ENCODE results near the gene MAJIN.

MAJIN gene

DNA sequence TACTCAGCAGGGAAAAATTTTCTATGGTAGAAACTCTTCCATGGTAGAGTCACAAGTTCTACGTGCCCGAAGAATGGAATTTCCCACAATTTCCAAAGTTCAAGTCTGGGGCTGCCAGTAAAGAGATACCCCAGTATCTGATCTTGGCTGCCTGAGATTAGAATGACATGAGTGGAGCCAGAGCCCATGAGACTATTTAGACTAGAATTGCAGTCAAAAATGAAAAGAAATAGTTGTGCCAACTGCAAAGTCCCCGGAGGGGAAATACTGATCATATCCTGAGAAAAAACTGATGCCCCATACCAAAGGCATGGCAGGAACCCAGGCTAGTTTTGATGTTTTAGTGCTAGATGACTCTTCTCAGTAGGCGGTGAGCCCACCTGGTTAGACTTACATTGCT, 11.2 kb downstream of the MAJIN start:
- TF ChIP-seq CEBPB (IDR thresholded peaks at IDR 0.05) (no peak), YY1 (IDR thresholded peaks at IDR 0.05; ENCODE audit: low read depth) (no peak)

- no peak for TF ChIP-seq CREB1 (IDR thresholded peaks at IDR 0.05; ENCODE audit: low read depth)
- no peak for TF ChIP-seq TAF1 (IDR thresholded peaks at IDR 0.05; ENCODE audit: low read depth)
Measured at GRCh38 chr11:64959498-64959897, 12.4 kb downstream of the MAJIN start.

- TF ChIP-seq REST (IDR thresholded peaks at IDR 0.05; ENCODE audit: low read depth) (no peak), FOXM1 (IDR thresholded peaks at IDR 0.05; ENCODE audit: borderline replicate concordance, low read depth) (no peak), USF1 (IDR thresholded peaks at IDR 0.05) (no peak), CREB1 (IDR thresholded peaks at IDR 0.05; ENCODE audit: low read depth) (no peak), YY1 (IDR thresholded peaks at IDR 0.05; ENCODE audit: low read depth) (no peak), TCF12 (IDR thresholded peaks at IDR 0.05; ENCODE audit: low read depth) (no peak), NFIC (IDR thresholded peaks at IDR 0.05) (no peak), MAX (IDR thresholded peaks at IDR 0.05) (no peak), EP300 (IDR thresholded peaks at IDR 0.05; ENCODE audit: borderline replicate concordance) (no peak), RAD21 (IDR thresholded peaks at IDR 0.05; ENCODE audit: low read depth) (no peak), TAF1 (IDR thresholded peaks at IDR 0.05; ENCODE audit: low read depth) (no peak), ZBTB7A (IDR thresholded peaks at IDR 0.05; ENCODE audit: low read depth) (no peak), TEAD4 (IDR thresholded peaks at IDR 0.05) (no peak), EGR1 (IDR thresholded peaks at IDR 0.05) (no peak), CEBPB (IDR thresholded peaks at IDR 0.05) (no peak)
Measured at GRCh38 chr11:64954201-64954600, 17.7 kb downstream of the MAJIN start.

- TF ChIP-seq CEBPB (IDR thresholded peaks at IDR 0.05): no peak; the same call in 1 of the 2 replicates
- no peak for TF ChIP-seq REST (IDR thresholded peaks at IDR 0.05; ENCODE audit: low read depth)
- TF ChIP-seq EGR1 (IDR thresholded peaks at IDR 0.05): no peak
- no peak for TF ChIP-seq YY1 (IDR thresholded peaks at IDR 0.05; ENCODE audit: low read depth)
- no peak for TF ChIP-seq TEAD4 (IDR thresholded peaks at IDR 0.05)
Measured at GRCh38 chr11:64951529-64951928, 20.4 kb downstream of the MAJIN start.

DNA sequence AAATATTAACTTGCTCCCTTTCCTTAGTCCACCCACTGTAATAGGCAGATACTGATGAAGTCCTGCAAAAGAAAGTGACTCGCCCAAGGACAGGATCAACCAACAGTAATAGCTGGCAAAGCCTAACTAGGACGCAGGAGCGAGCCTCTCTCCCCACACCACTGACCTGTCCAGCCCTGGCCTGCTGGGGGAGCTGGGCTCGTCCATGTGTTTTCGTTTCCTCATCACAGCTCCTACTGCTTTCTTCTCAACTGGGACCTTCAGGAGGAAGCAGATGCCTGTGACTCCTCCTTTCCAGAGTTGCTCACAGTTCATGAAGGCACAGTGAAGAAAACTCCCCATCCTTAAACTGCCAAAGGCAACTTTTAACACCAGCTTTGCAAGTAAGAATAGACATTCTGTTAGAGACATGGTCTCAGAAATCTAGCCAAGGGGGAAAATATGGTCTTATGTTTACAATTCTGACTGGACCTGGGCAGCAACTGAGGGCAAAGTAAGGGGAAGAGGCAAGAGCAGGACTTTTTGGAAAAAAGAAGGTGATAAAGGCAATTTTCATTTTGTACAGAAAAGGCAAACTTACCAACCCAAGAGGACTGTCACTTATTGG, 24.6 kb downstream of the MAJIN start:
- TF ChIP-seq TEAD4 (IDR thresholded peaks at IDR 0.05) (no peak), FOXM1 (IDR thresholded peaks at IDR 0.05; ENCODE audit: borderline replicate concordance, low read depth) (no peak), USF1 (IDR thresholded peaks at IDR 0.05) (no peak), YY1 (IDR thresholded peaks at IDR 0.05; ENCODE audit: low read depth) (no peak), CREB1 (IDR thresholded peaks at IDR 0.05; ENCODE audit: low read depth) (no peak), NFIC (IDR thresholded peaks at IDR 0.05) (no peak), REST (IDR thresholded peaks at IDR 0.05; ENCODE audit: low read depth) (no peak)

- TF ChIP-seq FOXM1 (IDR thresholded peaks at IDR 0.05; ENCODE audit: borderline replicate concordance, low read depth): no peak
- no peak for TF ChIP-seq TEAD4 (IDR thresholded peaks at IDR 0.05)
Measured at GRCh38 chr11:64936539-64936938, 35.4 kb downstream of the MAJIN start.

Measured in Ishikawa (cell line).